ENCODE measurements around the gene TMEM221.

TMEM221 gene

GRCh38 chr19:17486545-17487240 is 38.2 kb upstream of the TMEM221 start (continued):
- TF ChIP-seq, protein P1, sequence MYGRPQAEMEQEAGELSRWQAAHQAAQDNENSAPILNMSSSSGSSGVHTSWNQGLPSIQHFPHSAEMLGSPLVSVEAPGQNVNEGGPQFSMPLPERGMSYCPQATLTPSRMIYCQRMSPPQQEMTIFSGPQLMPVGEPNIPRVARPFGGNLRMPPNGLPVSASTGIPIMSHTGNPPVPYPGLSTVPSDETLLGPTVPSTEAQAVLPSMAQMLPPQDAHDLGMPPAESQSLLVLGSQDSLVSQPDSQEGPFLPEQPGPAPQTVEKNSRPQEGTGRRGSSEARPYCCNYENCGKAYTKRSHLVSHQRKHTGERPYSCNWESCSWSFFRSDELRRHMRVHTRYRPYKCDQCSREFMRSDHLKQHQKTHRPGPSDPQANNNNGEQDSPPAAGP (tag by site-specific recombination; IDR thresholded peaks at IDR 0.05) = no peak
- TF ChIP-seq GLI2 (tag by site-specific recombination; IDR thresholded peaks at IDR 0.05; ENCODE audit: borderline replicate concordance, low read depth) (no peak), ZNF24 (tag by site-specific recombination; IDR thresholded peaks at IDR 0.05) (no peak), ZNF561 (tag by site-specific recombination; IDR thresholded peaks at IDR 0.05; ENCODE audit: borderline replicate concordance) (no peak), ZNF624 (tag by site-specific recombination; IDR thresholded peaks at IDR 0.05) (no peak), GFI1B (tag by site-specific recombination; IDR thresholded peaks at IDR 0.05) (no peak), ZBTB48 (tag by site-specific recombination; IDR thresholded peaks at IDR 0.05) (no peak), ZNF707 (tag by site-specific recombination; IDR thresholded peaks at IDR 0.05) (no peak)

- ChIA-PET CTCF (interaction anchor here (1.2 to 2.6 kb wide), 2 partner anchors 11 to 13 kb away, joined by 4 to 9 read pairs; no protein-coding TSS in a partner anchor), POLR2A (no interaction called here)
- Histone ChIP-seq H3K4me1 (ENCODE audit: control insufficient read depth, insufficient read depth, low read length) (0 out of 2 replicates have a peak, but pooled peaks cover 2% of the 10 kb centered on the region), H3K36me3 (ENCODE audit: control insufficient read depth in 2 of 2, insufficient read depth in 1 of 2, low read length in 2 of 2) (no peaks in the 10 kb centered on the region), H3K9me3 (ENCODE audit: control insufficient read depth, insufficient read depth, low read depth, low read length) (no peaks in the 10 kb centered on the region), H3K4me3 (ENCODE audit: low read depth, low read length) (no peak overlapping the region), H3K27ac (ENCODE audit: extremely low read depth, low read depth, low read length) (no peak overlapping the region)
- TF ChIP-seq ZNF24 (tag by site-specific recombination; IDR thresholded peaks at IDR 0.05) = peak; percentile 63
- TF ChIP-seq ZNF366 (tag by site-specific recombination; conservative IDR thresholded peaks at IDR 0.05) = peak; percentile 93
- TF ChIP-seq KLF1 (tag by site-specific recombination; IDR thresholded peaks at IDR 0.05) = peak; percentile 26; the same call in 1 of the 2 replicates
- no peak for TF ChIP-seq ZNF335 (tag by site-specific recombination; conservative IDR thresholded peaks at IDR 0.05)
- TF ChIP-seq PRDM1 (tag by site-specific recombination; IDR thresholded peaks at IDR 0.05) = peak; percentile 54; the same call in 1 of the 2 replicates
Observed at GRCh38 chr19:17484520-17485185, 36.2 kb upstream of the TMEM221 start.

GRCh38 chr19:17483605-17484002 is 35.1 kb upstream of the TMEM221 start:
- no peak overlapping the region for H3K27ac ChIP-seq (ENCODE audit: extremely low read depth, low read depth, low read length)
- ChIA-PET POLR2A (interaction anchor here (0.6 kb wide), 1 partner anchor 27 kb away, joined by 3 read pairs; no protein-coding TSS in a partner anchor), CTCF (interaction anchor here (1.4 kb wide), 1 partner anchor 13 kb away, joined by 9 read pairs; no protein-coding TSS in a partner anchor)

More at GRCh38 chr19:17483605-17484002, 35.1 kb upstream of the TMEM221 start:
- TF ChIP-seq ZNF280D (tag by site-specific recombination; IDR thresholded peaks at IDR 0.05) (no peak), ZNF623 (tag by site-specific recombination; IDR thresholded peaks at IDR 0.05) (peak; percentile 97)
- Histone ChIP-seq H3K4me3 (ENCODE audit: low read depth, low read length) (no peak overlapping the region), H3K4me1 (ENCODE audit: control insufficient read depth, insufficient read depth, low read length) (0 out of 2 replicates have a peak, but pooled peaks cover 1% of the 10 kb centered on the region), H3K36me3 (ENCODE audit: control insufficient read depth in 2 of 2, insufficient read depth in 1 of 2, low read length in 2 of 2) (no peaks in the 10 kb centered on the region), H3K9me3 (ENCODE audit: control insufficient read depth, insufficient read depth, low read depth, low read length) (no peaks in the 10 kb centered on the region)

Data from HEK293 (cell line).